Hippocampal formation (tissue), 2 donors: ENCODE results near the gene PPM1D.
"Not testable (repeated sequence)": the region's sequence is repeated elsewhere in the genome, so short reads cannot be mapped to it uniquely, and the experiment has no call there.

ENCODE experiments used
- DNase-seq, 2 donors: peaks; one replicate each; lab custom pipeline; 2025; lab: John Stamatoyannopoulos, UW

Gene PPM1D

DNA sequence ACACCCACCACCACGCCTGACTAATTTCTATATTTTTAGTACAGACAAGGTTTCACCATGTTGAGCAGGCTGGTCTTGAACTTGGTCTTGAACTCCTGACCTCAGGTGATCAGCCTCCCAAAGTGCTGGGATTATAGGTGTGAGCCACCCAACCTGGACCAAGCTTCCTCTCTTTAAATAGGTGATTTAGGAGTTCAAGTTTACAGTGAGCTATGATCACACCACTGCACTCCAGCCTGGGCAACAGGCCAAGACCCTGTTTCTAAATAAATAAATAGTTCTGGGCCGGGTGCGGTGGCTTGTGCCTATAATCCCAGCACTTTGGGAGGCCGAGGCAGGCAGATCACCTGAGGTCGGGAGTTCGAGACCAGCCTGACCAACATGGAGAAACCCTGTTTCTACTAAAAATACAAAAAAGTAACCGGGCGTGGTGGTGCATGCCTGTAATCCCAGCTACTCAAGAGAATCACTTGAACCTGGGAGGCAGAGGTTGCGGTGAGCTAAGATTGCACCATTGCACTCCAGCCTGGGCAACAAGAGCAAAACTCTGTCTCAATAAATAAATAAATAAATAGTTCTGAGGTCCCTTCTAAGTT is 6.5 kb upstream of the PPM1D start:
- not testable (repeated sequence) for DNase-seq

DNA sequence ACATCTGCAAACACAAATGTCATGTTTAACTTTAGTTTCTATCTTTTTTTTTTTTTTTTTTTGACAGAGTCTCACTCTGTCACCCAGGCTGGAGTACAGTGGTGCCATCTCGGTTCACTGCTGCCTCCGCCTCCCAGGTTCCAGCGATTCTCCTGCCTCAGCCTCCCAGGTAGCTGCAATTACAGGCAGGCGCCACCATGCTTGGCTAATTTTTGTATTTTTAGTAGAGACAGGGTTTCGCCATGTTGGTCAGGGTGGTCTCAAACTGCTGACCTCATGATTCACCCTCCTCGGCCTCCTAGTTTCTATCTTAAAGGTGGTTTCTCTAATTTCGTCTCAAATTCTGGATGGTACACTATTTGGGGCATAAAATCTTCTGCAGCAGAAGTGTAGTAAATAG is 5.8 kb upstream of the PPM1D start:
- not testable (repeated sequence) for DNase-seq

DNA sequence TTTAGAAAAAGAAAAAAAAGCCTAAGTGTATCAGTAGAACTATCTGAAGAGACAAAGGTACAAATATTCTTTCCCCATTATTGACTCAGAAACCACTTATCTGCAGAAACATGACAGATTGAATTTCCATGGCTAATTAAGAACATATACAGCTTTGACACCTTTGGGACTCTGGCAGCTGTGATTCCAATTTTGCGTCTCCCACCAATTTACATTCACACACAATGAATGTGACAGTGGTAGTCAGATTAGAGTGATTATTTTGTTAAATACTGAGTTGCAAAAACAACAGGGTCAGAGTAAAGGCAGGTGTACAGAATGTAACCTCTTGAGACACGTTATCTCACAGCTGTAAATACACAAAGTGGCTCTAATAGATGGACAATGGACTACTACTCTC is 5.3 kb upstream of the PPM1D start:
- DNase-seq, result no peak

DNA sequence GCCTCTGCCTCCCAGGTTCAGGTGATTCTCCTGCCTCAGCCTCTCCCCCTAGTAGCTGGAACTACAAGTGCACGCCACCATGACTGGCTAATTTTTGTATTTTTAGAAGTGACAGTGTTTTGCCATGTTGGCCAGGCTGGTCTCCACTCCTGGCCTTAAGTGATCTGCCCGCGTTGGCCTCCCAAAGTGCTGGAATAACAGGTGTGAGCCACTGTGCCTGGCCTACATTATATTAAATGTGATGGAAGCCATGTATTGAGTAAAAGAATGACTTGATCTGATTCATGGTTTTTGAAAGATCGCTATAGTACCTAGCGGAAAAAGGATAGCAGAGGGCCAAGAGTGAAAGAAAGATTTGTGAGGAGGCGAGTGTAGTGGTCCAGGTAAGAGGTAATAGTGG is 2.7 kb upstream of the PPM1D start:
- no peak for DNase-seq

DNA sequence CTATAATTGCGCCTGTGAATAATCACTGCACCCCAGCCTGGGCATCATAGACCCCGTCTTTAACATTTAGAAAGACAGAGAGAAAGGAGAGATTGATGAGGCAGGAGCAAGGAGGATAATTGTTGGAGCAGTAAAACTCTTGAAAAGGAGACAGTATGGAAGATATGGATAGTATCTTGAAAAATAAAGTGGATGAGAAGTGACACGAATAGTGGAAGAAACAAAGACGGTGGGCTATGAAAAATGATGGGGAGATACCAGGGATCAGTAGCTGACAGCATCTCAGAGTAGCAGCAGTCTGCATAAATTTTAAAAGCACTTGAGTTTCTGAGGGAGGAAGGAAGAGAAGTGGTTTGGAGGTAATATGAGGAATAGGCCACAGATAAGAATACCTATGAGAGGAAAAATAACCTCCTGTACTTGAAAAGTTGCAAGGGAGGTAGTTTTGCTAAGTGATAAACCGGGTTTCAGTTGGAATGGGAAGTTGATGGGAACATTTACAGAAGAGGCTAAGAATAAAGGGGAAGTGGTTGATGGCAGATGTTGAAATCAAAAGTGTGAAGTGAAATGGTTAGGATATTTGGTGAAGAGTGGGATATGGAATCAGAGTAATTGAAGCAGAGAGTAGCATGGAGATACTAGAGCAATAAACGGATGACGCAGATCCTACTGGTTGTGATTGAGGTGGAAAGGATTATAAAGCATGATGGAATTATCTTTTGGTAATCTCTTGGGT is 1.8 kb upstream of the PPM1D start:
- no peak for DNase-seq

DNA sequence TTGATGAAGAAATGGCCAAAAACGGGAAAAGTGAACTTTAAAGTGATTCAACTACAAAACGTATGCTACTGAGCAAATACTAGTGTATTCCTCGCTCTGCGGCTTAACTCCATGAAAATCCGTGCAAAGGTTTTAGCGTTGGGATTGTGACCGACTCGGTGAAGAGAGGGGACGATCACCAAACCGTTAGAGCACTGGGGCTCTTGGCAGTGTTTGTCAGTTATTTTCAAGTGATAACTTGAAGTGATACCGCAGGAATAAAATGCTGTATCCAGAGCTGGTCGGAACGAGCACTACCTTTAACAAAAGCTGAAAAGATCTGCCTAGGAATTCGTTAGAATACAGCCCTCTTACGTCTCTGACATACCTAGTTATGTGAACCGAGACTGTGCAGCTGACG is 773 bp upstream of the PPM1D start:
- peak in 1 of 2 donors; percentile 70 for DNase-seq

DNA sequence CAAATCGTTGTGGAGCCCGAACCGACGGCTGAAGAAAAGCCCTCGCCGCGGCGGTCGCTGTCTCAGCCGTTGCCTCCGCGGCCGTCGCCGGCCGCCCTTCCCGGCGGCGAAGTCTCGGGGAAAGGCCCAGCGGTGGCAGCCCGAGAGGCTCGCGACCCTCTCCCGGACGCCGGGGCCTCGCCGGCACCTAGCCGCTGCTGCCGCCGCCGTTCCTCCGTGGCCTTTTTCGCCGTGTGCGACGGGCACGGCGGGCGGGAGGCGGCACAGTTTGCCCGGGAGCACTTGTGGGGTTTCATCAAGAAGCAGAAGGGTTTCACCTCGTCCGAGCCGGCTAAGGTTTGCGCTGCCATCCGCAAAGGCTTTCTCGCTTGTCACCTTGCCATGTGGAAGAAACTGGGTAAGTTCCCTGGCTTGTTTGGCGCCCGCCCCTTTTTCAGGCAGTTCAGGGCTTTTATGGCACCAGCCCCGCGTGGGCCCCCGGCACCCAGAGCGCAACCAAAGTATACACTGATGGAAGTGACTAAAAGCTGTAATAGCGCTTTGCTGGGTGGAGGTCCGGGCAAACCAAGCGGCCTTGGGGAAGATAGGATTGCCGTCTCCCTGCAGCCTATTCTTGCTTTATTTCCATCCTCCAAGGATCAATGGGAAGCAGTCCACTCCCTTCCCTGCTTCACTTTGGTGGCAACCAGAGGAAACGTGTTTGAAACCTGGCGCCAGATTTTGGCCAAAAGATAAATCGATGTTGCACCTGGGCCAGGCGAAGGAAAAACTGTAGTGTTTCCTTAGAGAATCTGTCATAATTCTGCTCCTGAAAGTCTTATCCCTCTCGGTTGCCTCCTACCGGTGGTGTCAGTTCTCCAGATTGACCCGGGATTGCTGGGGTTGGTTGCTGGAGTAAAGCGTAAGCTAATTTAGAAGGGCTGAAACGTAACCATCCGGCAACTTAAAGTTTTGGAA is 775 bp downstream of the PPM1D start:
- peak; percentile 67 to 86 for DNase-seq

DNA sequence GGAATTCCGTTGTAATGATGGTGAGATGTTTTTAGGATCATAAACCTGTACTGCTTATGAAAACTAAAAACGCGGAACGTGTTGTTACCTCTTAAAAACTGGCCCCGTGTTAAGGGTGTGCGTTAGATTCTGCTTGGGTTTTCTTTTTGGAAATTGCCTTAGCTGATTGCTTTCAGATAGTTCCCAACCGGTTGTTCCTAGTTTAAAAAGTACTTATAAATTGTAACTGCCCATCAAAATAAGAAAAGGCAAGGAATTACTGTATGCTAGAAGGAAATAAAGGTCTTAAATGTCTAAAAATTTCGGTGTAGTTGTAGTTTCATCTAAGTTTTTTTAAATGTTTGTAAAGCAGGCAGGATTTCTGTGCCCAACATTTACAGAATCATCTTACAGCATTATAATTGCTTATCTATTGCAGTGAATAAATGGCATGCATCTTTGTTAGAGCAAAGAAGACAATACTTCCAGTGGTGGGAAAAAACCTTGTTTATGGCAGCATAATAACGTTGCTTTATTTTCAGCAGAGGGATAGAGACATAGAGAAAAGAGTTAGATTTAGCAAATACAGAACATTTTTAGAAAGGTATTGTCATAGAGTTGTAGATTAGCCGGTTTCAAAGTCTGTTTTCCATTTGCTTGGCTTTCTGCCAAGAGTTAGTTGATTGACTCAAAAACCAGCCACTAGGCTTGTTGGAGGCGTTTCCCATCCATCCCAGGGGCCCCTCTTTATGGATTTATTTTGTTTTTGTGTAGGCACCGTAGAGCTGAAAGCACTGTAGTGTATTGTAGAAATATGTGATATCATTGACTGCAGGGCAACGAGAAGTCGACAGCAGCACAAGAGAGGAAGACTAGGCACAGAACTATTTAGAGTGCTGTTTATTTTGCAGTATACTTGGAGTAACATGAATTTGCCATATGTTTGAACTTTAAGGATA is 1.7 kb downstream of the PPM1D start:
- peak; percentile 37 to 80 for DNase-seq

DNA sequence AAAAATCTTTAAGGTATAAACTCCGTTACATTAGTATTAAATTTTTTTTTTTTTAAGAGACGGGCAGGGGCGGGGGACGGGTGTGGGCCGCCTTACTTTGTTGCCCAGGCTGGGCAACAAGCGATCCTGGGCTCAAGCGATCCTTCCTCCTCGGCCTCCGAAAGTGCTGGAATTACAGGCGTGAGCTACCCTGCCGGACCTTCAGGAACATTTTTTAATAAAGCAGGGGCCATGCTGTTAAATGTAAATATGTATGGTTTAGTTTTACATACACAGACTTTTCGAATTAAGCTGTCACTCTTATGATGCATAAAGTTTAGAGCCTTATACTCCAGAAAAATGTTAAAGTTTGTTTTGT is 2.4 kb downstream of the PPM1D start:
- DNase-seq, result no peak

DNA sequence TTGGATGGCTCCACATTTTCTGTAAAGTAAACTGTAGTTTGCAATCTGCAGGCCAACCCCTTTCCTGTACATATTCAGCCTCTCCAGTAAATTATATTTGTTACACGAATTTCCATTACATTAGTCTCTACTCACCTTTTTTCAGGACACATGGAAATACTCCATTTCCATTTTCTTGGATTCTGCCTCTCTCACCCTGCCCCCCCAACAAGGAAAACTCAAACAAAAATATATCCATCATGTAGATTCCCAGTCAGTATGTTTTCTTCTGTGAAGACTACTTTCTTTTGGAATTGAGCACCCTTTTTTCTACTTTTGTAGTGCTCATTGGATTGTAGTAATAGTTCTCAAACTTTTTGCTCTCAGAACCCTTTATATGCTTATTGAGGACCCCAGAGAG is 2.9 kb downstream of the PPM1D start:
- no peak for DNase-seq

DNA sequence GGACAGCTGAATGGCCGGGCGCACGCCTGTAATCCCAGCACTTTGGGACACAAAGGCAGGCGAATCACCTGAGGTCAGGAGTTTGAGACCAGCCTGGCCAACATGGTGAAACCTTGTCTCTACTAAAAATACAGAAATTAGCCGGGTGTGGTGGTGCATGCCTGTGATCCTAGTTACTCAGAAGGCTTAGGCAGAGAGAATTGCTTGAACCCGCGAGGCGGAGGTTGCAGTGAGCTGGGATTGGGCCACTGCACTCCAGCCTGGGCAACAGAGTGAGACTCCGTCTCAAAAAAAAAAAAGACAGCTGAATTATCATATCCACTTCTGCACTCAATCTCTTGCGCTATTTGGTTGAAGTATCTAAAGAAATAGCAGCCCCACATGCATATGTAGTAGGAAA is 3.5 kb downstream of the PPM1D start:
- not testable (repeated sequence) for DNase-seq

DNA sequence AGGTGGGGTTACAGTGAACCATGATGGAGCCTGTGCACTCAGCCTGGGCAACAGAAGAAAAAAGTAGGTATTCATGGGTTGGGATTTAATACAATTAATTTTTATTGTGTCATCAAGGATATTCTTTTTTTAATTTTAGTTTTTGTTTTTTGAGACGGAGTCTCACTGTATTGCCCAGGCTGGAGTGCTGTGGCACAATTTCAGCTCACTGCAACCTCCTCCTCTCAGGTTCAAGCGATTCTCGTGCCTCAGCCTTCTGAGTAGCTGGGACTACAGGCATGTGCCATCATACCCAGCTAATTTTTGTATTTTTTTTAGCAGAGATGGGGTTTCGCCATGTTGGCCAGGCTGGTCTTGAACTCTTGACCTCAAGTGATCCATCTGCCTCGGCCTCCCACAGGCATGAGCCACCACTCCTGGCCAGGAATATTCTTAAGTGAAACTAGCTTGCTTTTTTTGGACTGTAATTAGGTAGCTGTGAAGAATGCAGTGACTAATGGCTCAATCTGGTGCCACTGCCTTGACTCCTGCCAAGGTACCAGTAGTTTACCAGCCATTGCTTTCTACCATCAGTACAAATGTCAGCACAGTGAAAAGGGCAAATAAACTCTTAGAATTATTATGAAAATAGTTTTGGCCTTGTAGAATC is 4.8 kb downstream of the PPM1D start:
- DNase-seq, result peak in 1 of 2 donors; percentile 17

DNA sequence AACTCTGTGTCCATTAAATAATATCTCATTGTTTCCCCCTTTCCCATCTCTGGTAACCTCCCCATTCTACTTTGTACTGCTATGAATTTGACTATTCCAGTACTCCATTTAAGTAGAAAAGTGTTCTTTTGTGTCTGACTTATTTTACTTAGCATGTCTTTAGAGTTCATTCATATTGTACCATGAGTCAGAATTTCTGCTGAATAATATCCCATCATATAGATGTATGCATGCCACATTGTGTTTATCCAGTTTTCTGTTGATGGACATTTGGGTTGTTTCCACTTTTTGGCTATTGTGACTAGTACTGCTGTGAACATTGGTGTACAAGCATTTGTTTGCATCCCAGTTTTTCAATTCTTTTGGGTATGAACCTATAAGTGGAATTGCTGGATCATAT is 6.0 kb downstream of the PPM1D start:
- DNase-seq, result no peak

DNA sequence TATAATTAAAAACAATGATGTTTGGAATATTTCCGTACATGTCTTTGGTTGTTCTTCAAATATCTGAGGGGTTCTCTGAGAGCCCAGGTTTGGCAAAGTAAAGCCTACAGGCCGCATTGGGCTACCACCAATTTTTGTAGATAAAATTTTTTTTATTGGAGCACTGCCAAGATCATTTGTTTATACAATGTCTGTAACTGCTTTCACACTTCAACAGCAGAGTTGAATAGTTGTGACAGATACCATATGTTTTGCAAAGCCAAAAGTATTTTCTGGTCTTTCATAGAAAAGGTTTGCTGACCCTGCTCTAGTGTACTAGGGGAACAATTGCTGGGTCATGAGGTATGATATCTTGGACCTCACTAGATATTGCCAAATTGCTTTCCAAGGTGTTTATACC is 10.5 kb downstream of the PPM1D start:
- DNase-seq, result no peak

DNA sequence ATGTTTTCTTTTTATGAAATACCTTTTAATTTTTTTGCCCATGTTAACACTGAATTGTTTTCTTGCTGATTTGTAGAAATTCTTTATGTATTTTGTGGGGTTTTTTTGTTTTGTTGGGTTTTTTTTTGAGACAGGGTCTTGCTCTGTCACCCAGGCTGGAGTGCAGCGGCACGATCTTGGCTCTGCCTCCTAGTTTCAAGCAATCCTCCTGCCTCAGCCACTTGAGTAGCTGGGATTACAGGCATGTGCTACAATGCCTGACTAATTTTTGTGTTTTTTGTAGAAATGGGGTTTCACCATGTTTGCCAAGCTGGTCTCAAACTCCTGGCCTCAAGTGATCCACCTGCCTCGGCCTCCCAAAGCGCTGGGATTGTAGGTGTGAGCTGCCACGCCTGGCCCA is 11.3 kb downstream of the PPM1D start:
- not testable (repeated sequence) for DNase-seq

DNA sequence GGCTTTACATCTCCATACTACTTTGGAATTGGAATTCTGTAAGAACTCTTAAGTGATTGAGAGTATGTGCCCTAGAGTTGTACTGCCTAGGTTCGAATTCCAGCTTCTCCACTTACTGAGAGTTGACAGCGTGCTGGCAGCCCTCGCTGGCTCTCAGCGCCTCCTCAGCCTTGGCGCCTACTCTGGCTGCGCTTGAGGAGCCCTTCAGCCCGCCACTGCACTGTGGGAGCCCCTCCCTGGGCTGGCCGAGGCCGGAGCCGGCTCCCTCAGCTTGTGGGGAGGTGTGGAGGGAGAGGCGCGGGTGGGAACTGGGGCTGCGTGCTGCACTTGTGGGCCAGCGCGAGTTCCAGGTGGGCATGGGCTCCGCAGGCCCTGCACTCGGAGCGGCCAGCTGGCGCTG is 13.3 kb downstream of the PPM1D start:
- no peak for DNase-seq

DNA sequence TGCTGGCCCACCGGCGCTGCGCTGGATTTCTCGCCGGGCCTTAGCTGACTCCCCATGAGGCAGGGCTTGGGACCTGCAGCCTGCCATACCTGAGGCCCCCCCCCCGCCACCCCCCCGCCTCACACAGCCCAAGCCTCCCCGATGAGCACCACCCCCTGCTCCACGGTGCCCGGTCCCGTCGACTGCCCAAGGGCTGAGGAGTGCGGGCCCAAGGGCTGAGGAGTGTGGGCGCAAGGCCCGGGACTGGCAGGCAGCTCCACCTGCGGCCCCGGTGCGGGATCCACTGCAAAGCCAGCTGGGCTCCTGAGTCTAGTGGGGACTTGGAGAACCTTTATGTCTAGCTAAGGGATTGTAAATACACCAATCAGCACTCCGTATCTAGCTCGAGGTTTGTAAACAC is 13.8 kb downstream of the PPM1D start:
- DNase-seq, result not testable (repeated sequence)

DNA sequence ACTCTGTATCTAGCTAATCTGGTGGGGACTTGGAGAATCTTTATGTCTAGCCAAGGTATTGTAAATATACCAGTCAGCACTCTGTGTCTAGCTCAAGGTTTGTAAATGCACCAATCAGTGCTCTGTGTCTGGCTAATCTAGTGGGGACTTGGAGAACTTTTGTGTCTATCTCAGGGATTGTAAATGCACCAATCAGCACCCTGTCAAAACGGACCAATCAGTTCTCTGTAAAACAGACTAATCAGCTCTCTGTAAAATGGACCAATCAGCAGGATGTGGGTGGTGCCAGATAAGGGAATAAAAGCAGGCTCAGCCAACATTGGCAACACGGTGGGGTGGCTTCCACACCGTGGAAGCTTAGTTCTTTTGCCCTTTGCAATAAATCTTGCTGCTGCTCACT is 14.3 kb downstream of the PPM1D start:
- not testable (repeated sequence) for DNase-seq

DNA sequence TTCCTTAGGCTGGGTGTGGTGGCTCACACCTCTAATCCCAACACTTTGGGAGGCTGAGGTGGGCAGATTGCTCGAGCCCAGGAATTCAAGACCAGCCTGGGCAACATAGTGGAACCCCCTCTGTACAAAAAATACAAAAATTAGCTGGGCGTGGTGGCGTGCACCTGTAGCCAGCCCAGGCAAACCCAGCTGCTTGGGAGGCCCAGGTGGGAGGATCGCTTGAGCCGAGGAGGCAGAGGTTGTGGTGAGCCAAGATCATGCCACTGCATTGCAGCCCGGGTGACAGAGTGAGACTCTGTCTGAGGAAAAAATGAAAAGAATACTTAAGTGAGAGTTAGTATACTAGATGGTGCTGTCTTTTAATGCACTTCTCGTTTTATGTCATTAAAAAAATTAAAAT is 15.1 kb downstream of the PPM1D start:
- no peak for DNase-seq

DNA sequence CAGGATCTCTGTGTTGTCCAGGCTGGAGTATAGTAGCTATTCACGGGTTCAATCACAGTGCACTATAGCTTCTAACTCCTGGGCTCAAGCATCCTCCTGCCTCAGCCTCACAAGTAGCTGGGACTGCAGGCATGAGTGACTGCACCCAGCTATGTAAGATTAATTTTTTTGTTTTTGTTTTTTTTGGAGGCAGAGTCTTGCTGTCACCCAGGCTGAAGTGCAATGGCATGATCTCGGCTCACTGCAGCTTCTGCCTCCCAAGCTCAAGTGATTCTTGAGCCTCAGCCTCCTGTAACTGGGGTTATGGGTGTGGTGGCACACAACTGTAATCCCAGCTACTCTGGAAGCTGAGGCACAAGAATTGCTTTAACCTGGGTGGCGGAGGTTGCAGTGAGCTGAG is 15.8 kb downstream of the PPM1D start:
- DNase-seq, result no peak

DNA sequence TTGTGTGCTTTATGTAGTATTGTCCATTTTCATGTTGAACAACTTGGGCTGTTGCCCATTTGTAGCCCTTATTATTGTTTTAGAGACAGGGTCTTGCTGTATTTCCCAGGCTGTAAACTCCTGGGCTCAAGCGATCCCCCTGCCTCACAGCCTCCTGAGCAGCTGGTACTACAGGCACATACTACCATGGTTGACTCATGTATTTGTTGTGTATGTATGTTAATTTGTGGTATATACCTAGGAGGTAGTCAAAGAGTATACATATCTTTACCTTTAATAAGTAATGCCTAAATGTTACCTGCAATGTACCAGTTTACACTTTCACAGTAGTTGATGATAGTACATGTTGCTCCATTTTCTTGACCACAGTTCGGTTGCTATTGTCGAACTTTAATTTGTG is 18.1 kb downstream of the PPM1D start:
- no peak for DNase-seq
